ELF-1 (cell line): ENCODE data around the gene MAP1S.

Experiments used
- DNase-seq: peaks from one replicate; pipeline ENCODE4 v3.0.0-alpha.2; 2016; ENCODE audit warnings: low read depth, low spot score

Gene MAP1S

GRCh38 chr19:17688853-17689595, 30.3 kb upstream of the MAP1S start:
- DNase-seq, result peak; percentile 74

- DNase-seq, result no peak
Observed at GRCh38 chr19:17692566-17692965, 26.7 kb upstream of the MAP1S start.

GRCh38 chr19:17695198-17695597, 24.1 kb upstream of the MAP1S start:
- no peak for DNase-seq

- DNase-seq, result peak; percentile 81
Observed at GRCh38 chr19:17703824-17704463, 15.3 kb upstream of the MAP1S start.

- peak; percentile 94 for DNase-seq
Observed at GRCh38 chr19:17706750-17707181, 12.5 kb upstream of the MAP1S start.

- DNase-seq, result peak; percentile 24
Observed at GRCh38 chr19:17711851-17712250, 7.4 kb upstream of the MAP1S start.

- no peak for DNase-seq
Observed at GRCh38 chr19:17716309-17716929, 2.9 kb upstream of the MAP1S start.

- DNase-seq, result no peak
Observed at GRCh38 chr19:17718550-17718946, 732 bp upstream of the MAP1S start.

- peak; percentile 46 for DNase-seq
Observed at GRCh38 chr19:17719730-17720400, 585 bp downstream of the MAP1S start.

GRCh38 chr19:17720440-17720839, 1.2 kb downstream of the MAP1S start:
- DNase-seq, result no peak

- DNase-seq, result no peak
Observed at GRCh38 chr19:17721111-17721628, 1.9 kb downstream of the MAP1S start.

- DNase-seq, result no peak
Observed at GRCh38 chr19:17721821-17722220, 2.5 kb downstream of the MAP1S start.

- DNase-seq, result no peak
Observed at GRCh38 chr19:17722655-17723240, 3.5 kb downstream of the MAP1S start.

GRCh38 chr19:17724655-17725054, 5.4 kb downstream of the MAP1S start:
- no peak for DNase-seq

- DNase-seq, result peak; percentile 39
Observed at GRCh38 chr19:17725422-17726078, 6.3 kb downstream of the MAP1S start.

GRCh38 chr19:17726136-17726741, 7.0 kb downstream of the MAP1S start:
- no peak for DNase-seq

- no peak for DNase-seq
Observed at GRCh38 chr19:17726964-17727773, 7.9 kb downstream of the MAP1S start.

- DNase-seq, result no peak
Observed at GRCh38 chr19:17727843-17728242, 8.6 kb downstream of the MAP1S start.

GRCh38 chr19:17733127-17733526, 13.8 kb downstream of the MAP1S start:
- DNase-seq, result no peak

GRCh38 chr19:17734146-17734545, 14.9 kb downstream of the MAP1S start:
- DNase-seq, result no peak
